COLO668 (cell line): ENCODE data around the gene FMNL2.

Experiments
- DNase-seq: peaks from one replicate; lab custom pipeline; 2025; ENCODE audit not compliant: unreplicated experiment; lab: John Stamatoyannopoulos, UW

FMNL2 gene

DNA sequence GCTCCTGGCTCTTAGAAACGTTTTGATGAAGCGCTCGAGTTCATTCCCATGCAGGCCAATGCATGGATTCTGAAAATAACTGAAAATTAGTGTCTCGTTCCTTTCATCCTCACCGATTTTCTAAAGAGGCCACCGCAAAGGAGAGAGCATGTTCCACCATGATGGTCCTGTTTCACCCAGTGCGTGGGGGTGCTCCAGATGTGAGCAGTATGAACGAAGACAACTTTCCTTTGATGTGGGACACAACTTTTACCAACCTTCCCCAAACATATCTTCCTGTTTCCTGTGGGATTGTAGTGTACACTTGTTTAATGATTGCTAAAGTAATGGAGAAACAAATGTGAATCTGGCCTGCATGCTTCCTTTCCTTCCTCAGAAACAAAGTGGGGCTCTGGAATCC, 267.8 kb downstream of the FMNL2 start:
- no peak for DNase-seq

DNA sequence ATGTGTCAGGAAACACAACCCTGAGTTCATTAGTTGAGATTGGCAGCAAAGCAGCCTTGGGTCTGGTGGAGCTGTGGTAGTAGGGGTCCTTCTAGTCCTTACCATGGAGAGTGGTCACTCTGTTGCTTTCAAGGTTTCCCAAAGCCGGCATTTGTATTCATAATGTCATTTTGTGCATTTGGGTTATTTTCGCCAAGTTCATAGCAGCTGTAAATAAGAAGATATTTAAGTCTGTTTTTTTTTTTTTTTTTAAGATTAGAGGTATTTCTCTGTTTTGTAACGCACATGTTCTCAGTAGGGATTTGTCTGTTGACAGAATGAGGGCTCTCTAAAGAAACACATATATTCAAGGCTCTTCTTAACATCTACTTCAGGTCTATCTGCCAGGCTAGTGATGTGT, 268.2 kb downstream of the FMNL2 start:
- no peak for DNase-seq

GRCh38 chr2:152606081-152606480, 271.1 kb downstream of the FMNL2 start:
- no peak for DNase-seq

- no peak for DNase-seq
Measured at GRCh38 chr2:152606941-152607340, 272.0 kb downstream of the FMNL2 start.

- no peak for DNase-seq
Measured at GRCh38 chr2:152607793-152608300, 272.9 kb downstream of the FMNL2 start.

DNA sequence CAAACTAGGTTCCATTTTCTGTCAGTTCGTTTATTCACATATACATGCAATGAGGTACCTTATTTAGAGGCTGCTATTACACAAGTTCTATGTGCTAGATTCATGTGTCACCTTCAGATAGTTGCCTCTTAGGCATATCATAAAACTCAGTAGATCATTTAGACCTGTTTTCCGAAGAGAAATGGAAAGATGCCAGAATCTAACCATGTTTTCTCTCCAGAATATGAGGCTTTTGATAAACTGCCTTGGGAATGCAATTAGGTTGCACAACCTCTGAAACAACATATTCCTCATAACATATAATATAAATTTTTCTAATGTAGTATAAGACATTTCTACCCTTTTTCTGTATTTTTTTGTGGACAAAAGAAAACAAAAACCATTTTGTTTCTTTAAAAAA, 274.2 kb downstream of the FMNL2 start:
- no peak for DNase-seq

DNA sequence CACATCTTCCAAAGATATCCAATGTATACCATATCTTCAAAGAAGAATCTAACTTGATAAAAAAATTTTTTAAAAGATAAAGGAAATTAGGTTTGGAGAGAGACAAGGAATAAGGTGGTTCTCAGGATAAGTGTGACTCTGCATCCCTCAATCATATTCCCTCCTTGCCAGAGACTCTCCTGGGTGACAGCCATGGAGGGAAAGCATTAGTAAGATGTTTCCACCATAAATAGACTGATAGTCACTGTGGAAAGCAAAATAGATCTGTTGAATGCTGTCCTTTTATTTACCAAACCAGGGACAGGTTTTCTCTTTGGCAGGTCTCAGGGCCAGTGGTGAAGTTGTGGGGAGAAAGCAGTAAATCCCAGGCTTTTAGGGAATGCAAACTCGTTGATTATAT, 274.7 kb downstream of the FMNL2 start:
- no peak for DNase-seq

- DNase-seq, result no peak
Measured at GRCh38 chr2:152611458-152612231, 276.7 kb downstream of the FMNL2 start.

GRCh38 chr2:152613235-152613634, 278.3 kb downstream of the FMNL2 start:
- DNase-seq, result no peak

DNA sequence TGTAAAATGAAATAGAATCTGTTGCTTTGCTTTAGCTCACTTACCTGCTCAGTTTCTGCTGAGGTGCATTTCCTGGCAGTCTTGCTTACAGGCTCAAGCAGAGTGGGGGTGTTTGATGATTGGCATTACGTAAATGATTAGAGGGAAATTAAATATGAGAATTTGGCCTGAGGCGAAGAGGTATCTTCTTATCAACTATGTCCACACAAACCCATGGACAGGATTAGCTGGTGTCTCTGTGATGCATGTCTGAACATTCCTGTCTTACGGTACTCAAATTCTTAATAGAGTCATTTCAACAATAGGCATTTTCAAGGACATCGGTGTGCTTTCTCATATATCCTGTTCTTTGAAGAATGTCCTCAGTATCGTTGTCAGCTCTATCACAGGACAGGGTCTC, 280.2 kb downstream of the FMNL2 start:
- DNase-seq, result no peak

DNA sequence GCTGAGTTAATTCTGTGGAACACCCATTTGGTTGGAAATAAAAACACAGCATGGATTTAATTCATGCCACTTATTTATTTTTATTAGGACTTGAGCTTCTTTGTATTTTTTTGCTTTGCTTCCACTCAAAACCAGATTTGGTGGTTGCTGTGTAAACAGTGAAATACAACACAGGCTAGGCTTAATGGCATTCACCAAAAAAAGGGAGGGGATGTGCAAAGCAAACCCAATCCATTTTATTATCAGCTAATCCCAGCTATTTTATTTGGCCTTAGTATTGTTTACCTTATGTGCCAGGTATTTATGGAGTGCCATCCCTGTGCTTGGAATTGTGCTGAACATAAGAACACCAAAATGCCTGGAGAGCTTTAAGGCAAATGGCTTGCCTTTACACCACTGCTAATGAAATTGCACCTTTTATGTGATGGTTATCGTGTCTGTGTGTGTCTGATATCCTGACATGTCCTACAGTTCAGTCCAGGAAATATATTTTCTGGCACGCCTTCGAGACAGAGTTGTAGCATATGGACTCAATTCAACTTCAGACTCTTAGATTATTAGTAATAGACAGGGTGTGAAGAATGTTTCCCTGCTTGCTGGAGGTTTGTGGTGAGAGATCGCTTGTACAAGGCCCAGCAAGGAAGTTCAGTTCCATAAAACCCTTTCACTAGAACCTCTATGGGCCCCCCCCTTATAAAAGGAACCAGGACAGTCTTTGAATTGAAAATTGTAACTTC, 282.6 kb downstream of the FMNL2 start:
- no peak for DNase-seq

GRCh38 chr2:152618193-152618564, 283.2 kb downstream of the FMNL2 start:
- no peak for DNase-seq

- DNase-seq, result no peak
Measured at GRCh38 chr2:152620208-152620607, 285.2 kb downstream of the FMNL2 start.

DNA sequence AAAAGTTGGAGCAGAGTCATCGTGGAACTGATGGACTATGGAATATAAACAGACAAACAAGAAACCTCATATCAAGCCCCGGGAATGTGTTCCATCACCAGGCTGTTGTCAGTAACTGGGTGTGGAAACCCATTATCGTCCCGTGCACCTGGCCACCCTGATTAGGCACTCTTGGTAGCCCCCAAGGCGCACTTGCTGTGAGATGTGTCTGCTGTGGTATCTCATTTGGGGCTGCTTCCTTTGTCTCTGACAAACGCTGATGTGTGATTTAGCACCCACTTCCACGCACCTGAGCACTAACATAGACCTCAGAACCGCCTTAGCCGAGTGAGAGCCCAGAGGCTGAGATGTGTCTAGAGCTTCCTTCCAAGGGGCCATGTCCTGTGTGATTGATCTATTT, 286.0 kb downstream of the FMNL2 start:
- DNase-seq, result no peak

DNA sequence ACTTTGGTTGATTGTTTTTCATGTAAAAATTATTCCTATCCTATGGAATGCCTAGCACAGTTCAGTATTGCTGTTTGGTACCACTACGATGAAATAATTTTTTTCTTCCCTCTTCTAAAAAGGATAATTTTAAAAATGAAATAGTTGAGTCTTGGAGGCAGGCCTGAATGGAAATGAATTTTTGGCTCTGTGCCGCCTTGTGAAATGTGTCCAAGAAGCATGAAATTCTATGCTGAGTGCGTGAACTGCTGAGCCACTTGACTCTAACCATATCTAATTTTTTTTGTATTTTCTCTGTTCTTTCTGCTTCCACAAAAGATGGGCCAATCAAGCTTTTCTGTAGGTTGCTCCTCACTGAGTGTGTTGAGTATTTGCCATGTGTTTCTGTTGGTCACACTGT, 287.2 kb downstream of the FMNL2 start:
- DNase-seq, result no peak

- no peak for DNase-seq
Measured at GRCh38 chr2:152623076-152623740, 288.2 kb downstream of the FMNL2 start.

- no peak for DNase-seq
Measured at GRCh38 chr2:152623775-152624174, 288.8 kb downstream of the FMNL2 start.

DNA sequence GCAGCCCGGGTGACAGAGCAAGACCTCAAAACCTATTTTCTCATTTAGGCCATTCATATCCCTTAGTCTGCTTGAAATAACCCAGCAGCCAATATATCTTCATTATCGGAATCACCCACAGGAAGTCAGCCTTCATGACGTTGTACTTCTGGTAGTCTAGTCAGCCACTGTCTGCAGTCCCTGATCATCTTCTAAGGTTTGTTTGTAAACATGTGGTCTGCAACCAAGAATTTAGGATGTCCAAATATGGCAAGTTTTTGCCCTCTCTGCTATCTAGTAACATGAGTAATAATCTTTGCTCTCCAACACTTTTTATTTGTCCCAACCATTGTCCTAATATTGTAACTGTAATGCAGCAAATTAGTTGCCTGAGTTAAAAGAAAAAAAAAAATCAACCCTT, 289.8 kb downstream of the FMNL2 start:
- DNase-seq, result no peak

DNA sequence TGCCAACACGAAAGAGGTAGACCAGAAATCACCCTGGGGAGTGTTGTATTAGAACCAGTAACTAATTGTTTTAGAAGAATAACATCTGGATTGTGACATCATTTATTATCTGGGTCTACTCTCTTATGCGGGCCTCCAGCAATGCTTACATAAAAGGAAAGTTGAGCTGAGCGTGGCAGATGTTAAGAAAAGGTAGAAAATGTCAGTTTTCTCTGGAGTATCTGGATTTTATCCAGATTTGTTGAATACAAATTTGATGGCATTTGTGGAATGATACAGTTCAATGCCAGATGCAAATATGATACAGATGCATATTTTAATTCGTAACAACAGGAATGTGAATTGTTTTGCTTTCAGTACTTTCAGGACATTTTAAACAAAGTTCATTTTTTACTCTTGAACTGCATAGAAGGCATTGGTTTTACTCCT, 292.0 kb downstream of the FMNL2 start:
- no peak for DNase-seq

DNA sequence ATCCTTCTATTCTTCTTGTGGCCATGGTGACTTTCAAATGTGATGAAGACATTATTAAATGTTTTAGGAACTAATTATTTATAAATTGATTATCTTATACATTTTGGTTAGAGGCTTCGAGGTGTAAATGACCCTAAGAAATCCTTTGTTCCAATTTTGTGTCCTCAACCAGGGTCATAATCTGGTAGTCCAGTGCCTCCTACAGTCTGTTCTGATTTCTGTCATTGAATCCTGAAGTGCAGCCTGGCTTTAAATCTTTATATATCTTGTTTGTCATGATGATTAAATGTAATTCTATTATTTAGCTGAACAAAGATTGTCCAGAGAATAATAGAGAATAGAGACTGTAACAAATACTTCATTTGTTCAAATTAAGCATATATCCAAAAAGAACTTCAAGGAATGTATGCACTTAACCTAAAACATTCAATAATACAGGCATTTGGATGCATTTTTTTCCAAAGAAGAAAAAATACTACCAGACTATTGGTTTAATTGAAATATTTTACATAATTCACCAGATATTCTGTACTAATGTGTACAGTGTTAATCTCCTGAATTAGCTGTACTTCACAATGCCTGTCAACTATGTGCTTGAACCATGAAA, 292.5 kb downstream of the FMNL2 start:
- no peak for DNase-seq

GRCh38 chr2:152629202-152629601, 294.2 kb downstream of the FMNL2 start:
- no peak for DNase-seq
